GM18498 (cell line): ENCODE results near the gene ARID3A.
"Not testable (repeated sequence)": the region's sequence is repeated elsewhere in the genome, so short reads cannot be mapped to it uniquely, and the experiment has no call there.

Experiments
- ATAC-seq: cut with Tn5 transposase; IDR thresholded peaks from one replicate; pipeline ENCODE4 v1.9.1; 2021; ENCODE audit warnings: mild to moderate bottlenecking, moderate library complexity; ENCODE audit not compliant: unreplicated experiment

Gene ARID3A

GRCh38 chr19:925526-926322 is at the start of gene ARID3A:
TSS of gene ARID3A (plus strand) at chr19:926035. CDS start at chr19:929529, 3,494 bp downstream.
- ATAC-seq: peak; percentile 62

GRCh38 chr19:876089-876488 is 49.7 kb upstream of the ARID3A start:
- no peak for ATAC-seq

GRCh38 chr19:876780-877314 is 49.0 kb upstream of the ARID3A start:
- no peak for ATAC-seq

GRCh38 chr19:877992-878660 is 47.7 kb upstream of the ARID3A start:
- ATAC-seq: not testable (repeated sequence)

- not testable (repeated sequence) for ATAC-seq
Measured at GRCh38 chr19:878751-879561, 46.9 kb upstream of the ARID3A start.

GRCh38 chr19:879711-880438 is 46.0 kb upstream of the ARID3A start:
- ATAC-seq: no peak

GRCh38 chr19:881385-882071 is 44.3 kb upstream of the ARID3A start:
- ATAC-seq: no peak

- ATAC-seq: no peak
Measured at GRCh38 chr19:882871-883497, 42.9 kb upstream of the ARID3A start.

GRCh38 chr19:883661-884211 is 42.1 kb upstream of the ARID3A start:
- no peak for ATAC-seq

GRCh38 chr19:884420-885211 is 41.2 kb upstream of the ARID3A start:
- no peak for ATAC-seq

- no peak for ATAC-seq
Measured at GRCh38 chr19:885536-886224, 40.2 kb upstream of the ARID3A start.

- no peak for ATAC-seq
Measured at GRCh38 chr19:887072-887471, 38.8 kb upstream of the ARID3A start.

GRCh38 chr19:887599-887998 is 38.2 kb upstream of the ARID3A start:
- no peak for ATAC-seq

GRCh38 chr19:888581-889385 is 37.1 kb upstream of the ARID3A start:
- ATAC-seq: no peak

GRCh38 chr19:889662-890295 is 36.1 kb upstream of the ARID3A start:
- ATAC-seq: no peak

GRCh38 chr19:890831-891230 is 35.0 kb upstream of the ARID3A start:
- ATAC-seq: no peak
